Measurements from ENCODE around the gene SIX5.
A peak's percentile ranks its signal among the peaks of the same experiment; 100 is the strongest.

The SIX5 gene

GRCh38 chr19:45792470-45793177, 23.6 kb upstream of the SIX5 start, which contains the start of gene DMWD:
TSS of gene DMWD (minus strand) at chr19:45792845. CDS start at chr19:45792756, 89 bp downstream.
- DNase-seq: peak; percentile 98 to 99 (median 99)

GRCh38 chr19:45791744-45792469, 22.9 kb upstream of the SIX5 start:
- no peak for DNase-seq

GRCh38 chr19:45790942-45791341, 21.9 kb upstream of the SIX5 start:
- DNase-seq: peak in 1 of 5 donors; percentile 62

- DNase-seq: no peak
Observed at GRCh38 chr19:45789035-45789786, 20.2 kb upstream of the SIX5 start.

- DNase-seq: no peak
Observed at GRCh38 chr19:45786533-45786894, 17.5 kb upstream of the SIX5 start.

GRCh38 chr19:45785781-45786532, 16.9 kb upstream of the SIX5 start:
- no peak for DNase-seq

- DNase-seq: no peak
Observed at GRCh38 chr19:45785097-45785496, 16.0 kb upstream of the SIX5 start.

GRCh38 chr19:45784096-45784495, 15.0 kb upstream of the SIX5 start:
- no peak for DNase-seq

GRCh38 chr19:45782820-45783785, 14.1 kb upstream of the SIX5 start:
- DNase-seq: no peak

- DNase-seq: no peak
Observed at GRCh38 chr19:45782162-45782691, 13.2 kb upstream of the SIX5 start, which contains the start of gene DMPK. TSS of gene DMPK (minus strand) at chr19:45782490. CDS start at chr19:45782352, 138 bp downstream.

GRCh38 chr19:45781214-45782161, 12.4 kb upstream of the SIX5 start:
- no peak for DNase-seq

GRCh38 chr19:45780448-45781213, 11.6 kb upstream of the SIX5 start:
- DNase-seq: no peak

- DNase-seq: no peak
Observed at GRCh38 chr19:45780146-45780447, 11.0 kb upstream of the SIX5 start.

GRCh38 chr19:45779231-45780145, 10.4 kb upstream of the SIX5 start:
- DNase-seq: peak; percentile 64 to 92 (median 77)

- no peak for DNase-seq
Observed at GRCh38 chr19:45778010-45778661, 9.1 kb upstream of the SIX5 start.

- DNase-seq: no peak
Observed at GRCh38 chr19:45777395-45777961, 8.4 kb upstream of the SIX5 start.

GRCh38 chr19:45774765-45775164, 5.7 kb upstream of the SIX5 start:
- DNase-seq: no peak

All from T-helper 1 cell (primary cell).